HG02870 (cell line): ENCODE data around the gene EIF2AK3.
"Not testable (repeated sequence)": the region's sequence is repeated elsewhere in the genome, so short reads cannot be mapped to it uniquely, and the experiment has no call there.

Experiments used
- ATAC-seq: cut with Tn5 transposase; IDR thresholded peaks from one replicate; pipeline ENCODE4 v1.9.1; 2021; ENCODE audit warnings: mild to moderate bottlenecking, moderate library complexity; ENCODE audit not compliant: unreplicated experiment

The EIF2AK3 gene

GRCh38 chr2:88627055-88627855, at the start of gene EIF2AK3:
TSS of gene EIF2AK3 (minus strand) at chr2:88627464. CDS start at chr2:88627274, 190 bp downstream.
- peak; percentile 86 for ATAC-seq

GRCh38 chr2:88673363-88673762, 46.1 kb upstream of the EIF2AK3 start:
- ATAC-seq = no peak

GRCh38 chr2:88671786-88672427, 44.6 kb upstream of the EIF2AK3 start:
- ATAC-seq = no peak

- ATAC-seq = peak; percentile 92
Observed at GRCh38 chr2:88669482-88670214, 42.4 kb upstream of the EIF2AK3 start.

GRCh38 chr2:88668862-88669261, 41.6 kb upstream of the EIF2AK3 start:
- ATAC-seq = no peak

- ATAC-seq = no peak
Observed at GRCh38 chr2:88667219-88667618, 40.0 kb upstream of the EIF2AK3 start.

GRCh38 chr2:88666576-88666975, 39.3 kb upstream of the EIF2AK3 start:
- ATAC-seq = no peak

- ATAC-seq = no peak
Observed at GRCh38 chr2:88660622-88661021, 33.4 kb upstream of the EIF2AK3 start.

GRCh38 chr2:88659538-88659915, 32.3 kb upstream of the EIF2AK3 start:
- no peak for ATAC-seq

GRCh38 chr2:88658881-88659537, 31.7 kb upstream of the EIF2AK3 start:
- no peak for ATAC-seq

- ATAC-seq = no peak
Observed at GRCh38 chr2:88658326-88658725, 31.1 kb upstream of the EIF2AK3 start.

- ATAC-seq = no peak
Observed at GRCh38 chr2:88657131-88657530, 29.9 kb upstream of the EIF2AK3 start.

GRCh38 chr2:88656690-88657089, 29.4 kb upstream of the EIF2AK3 start:
- no peak for ATAC-seq

- no peak for ATAC-seq
Observed at GRCh38 chr2:88654714-88655113, 27.4 kb upstream of the EIF2AK3 start.

- no peak for ATAC-seq
Observed at GRCh38 chr2:88651646-88652045, 24.4 kb upstream of the EIF2AK3 start.

GRCh38 chr2:88645291-88645882, 18.1 kb upstream of the EIF2AK3 start:
- not testable (repeated sequence) for ATAC-seq

- ATAC-seq = no peak
Observed at GRCh38 chr2:88642278-88642677, 15.0 kb upstream of the EIF2AK3 start.

- no peak for ATAC-seq
Observed at GRCh38 chr2:88641330-88641729, 14.1 kb upstream of the EIF2AK3 start.

GRCh38 chr2:88639865-88640264, 12.6 kb upstream of the EIF2AK3 start:
- ATAC-seq = no peak

- ATAC-seq = no peak
Observed at GRCh38 chr2:88638743-88639142, 11.5 kb upstream of the EIF2AK3 start.

GRCh38 chr2:88638123-88638650, 10.9 kb upstream of the EIF2AK3 start:
- ATAC-seq = no peak
